ENCODE data around the gene MSI2. TPM values are rescaled to one million over a fixed set of nuclear protein-coding genes. Genes with fewer than 3 reads are reported as not detected.

Gene MSI2
- total and polyA plus RNA-seq, 9 of the 15 experiments (the other 6 are each of a cell fraction or from before 2014, with no cell fraction given) = 4.6 to 61.8 (median 42.4) TPM

- TF ChIP-seq ELF1 (tag; IDR thresholded peaks at IDR 0.05) (0 out of 2 replicates have a peak, but pooled peaks have one; percentile 6), LCOR (CRISPR knock-in tag; IDR thresholded peaks at IDR 0.05) (peak; percentile 15), ZKSCAN8 (CRISPR knock-in tag; IDR thresholded peaks at IDR 0.05) (0 out of 2 replicates have a peak, but pooled peaks have one; percentile 52), DACH1 (IDR thresholded peaks at IDR 0.05; ENCODE audit: partially characterized antibody) (peak; percentile 41), ZBTB40 (IDR thresholded peaks at IDR 0.05) (0 out of 2 replicates have a peak, but pooled peaks have one; percentile 40), ZBTB40 (CRISPR knock-in tag; IDR thresholded peaks at IDR 0.05) (no peak)
Measured at GRCh38 chr17:57553991-57554825, 297.9 kb downstream of the MSI2 start (continued).

All from K562 (cell line).